ENCODE results near the gene MGAT5. TPM values are rescaled to one million over a fixed set of nuclear protein-coding genes. Genes with fewer than 3 reads are reported as not detected.

The MGAT5 gene
- polyA plus RNA-seq, 1 experiment, result 115 TPM

- ChIA-PET POLR2A (no interaction called here), CTCF (interaction anchor here (2.8 kb wide), 1 partner anchor 57 kb away, joined by 8 read pairs; no protein-coding TSS in a partner anchor)
- TF ChIP-seq, protein P1, sequence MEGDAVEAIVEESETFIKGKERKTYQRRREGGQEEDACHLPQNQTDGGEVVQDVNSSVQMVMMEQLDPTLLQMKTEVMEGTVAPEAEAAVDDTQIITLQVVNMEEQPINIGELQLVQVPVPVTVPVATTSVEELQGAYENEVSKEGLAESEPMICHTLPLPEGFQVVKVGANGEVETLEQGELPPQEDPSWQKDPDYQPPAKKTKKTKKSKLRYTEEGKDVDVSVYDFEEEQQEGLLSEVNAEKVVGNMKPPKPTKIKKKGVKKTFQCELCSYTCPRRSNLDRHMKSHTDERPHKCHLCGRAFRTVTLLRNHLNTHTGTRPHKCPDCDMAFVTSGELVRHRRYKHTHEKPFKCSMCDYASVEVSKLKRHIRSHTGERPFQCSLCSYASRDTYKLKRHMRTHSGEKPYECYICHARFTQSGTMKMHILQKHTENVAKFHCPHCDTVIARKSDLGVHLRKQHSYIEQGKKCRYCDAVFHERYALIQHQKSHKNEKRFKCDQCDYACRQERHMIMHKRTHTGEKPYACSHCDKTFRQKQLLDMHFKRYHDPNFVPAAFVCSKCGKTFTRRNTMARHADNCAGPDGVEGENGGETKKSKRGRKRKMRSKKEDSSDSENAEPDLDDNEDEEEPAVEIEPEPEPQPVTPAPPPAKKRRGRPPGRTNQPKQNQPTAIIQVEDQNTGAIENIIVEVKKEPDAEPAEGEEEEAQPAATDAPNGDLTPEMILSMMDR (IDR thresholded peaks at IDR 0.05; ENCODE audit: low read depth, low read length), result no peak
- H3K27me3 ChIP-seq (ENCODE audit: control insufficient read depth, insufficient read depth, low read length), result no peaks in the 10 kb centered on the region
- no peaks in the 10 kb centered on the region for H3K9me3 ChIP-seq (ENCODE audit: control insufficient read depth, insufficient read depth, low read length)
- H3K4me3 ChIP-seq (ENCODE audit: low read depth, low read length), result no peak overlapping the region
- H3K27ac ChIP-seq (ENCODE audit: low read depth, low read length), result no peak overlapping the region
- no peak for DNase-seq (ENCODE audit: low read depth, low spot score)
These were observed 48.0 kb downstream of the MGAT5 start for GRCh38 chr2:134301928-134302260.

DNA sequence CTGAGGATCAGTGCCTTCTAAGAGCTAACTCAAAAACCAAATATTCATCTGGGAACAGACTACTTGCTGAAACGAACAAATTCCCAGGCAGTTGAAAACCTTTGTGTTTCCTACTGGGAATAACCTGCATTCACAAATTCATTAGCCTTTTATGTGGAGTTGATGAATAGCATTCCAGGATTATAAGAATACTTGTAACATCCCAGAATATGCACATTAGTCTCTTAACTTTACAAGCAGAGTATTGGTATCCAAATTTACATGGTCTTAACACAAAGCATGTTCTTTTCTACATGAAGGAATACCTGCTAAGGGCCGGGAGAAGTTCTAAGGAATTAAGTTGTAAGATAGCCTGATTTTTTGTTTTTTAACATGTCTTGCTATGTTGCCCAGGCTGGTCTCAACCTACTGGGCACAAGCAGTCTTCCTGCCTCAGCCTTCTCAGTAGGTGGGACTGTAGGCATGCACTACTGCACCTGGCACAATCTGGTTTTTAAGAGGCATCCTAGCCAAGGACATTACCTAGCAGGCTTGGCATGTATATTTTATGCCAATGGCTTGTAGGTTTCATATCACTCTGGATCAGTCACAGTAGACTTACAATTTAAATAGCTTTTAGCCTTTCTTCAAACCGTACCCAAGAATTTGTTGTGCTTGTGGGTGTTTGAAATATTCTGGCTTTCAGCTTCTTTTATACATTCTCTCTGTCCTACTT lies 50.7 kb downstream of the MGAT5 start:
- no peak overlapping the region for H3K27ac ChIP-seq (ENCODE audit: low read depth, low read length)
- H3K4me3 ChIP-seq (ENCODE audit: low read depth, low read length), result no peak overlapping the region
- TF ChIP-seq, protein P1 (IDR thresholded peaks at IDR 0.05; ENCODE audit: low read depth, low read length), result no peak
- ChIA-PET CTCF (interaction anchor here (1.4 kb wide), 1 partner anchor 107 kb away, joined by 4 read pairs; no protein-coding TSS in a partner anchor), POLR2A (no interaction called here)
- no peaks in the 10 kb centered on the region for H3K9me3 ChIP-seq (ENCODE audit: control insufficient read depth, insufficient read depth, low read length)
- DNase-seq (ENCODE audit: low read depth, low spot score), result no peak
- H3K27me3 ChIP-seq (ENCODE audit: control insufficient read depth, insufficient read depth, low read length), result no peaks in the 10 kb centered on the region

GRCh38 chr2:134305109-134305491 lies 51.2 kb downstream of the MGAT5 start:
- POLR2A ChIA-PET, result no interaction called here
- CTCF ChIA-PET, result interaction anchor here (1.4 kb wide), 1 partner anchor 107 kb away, joined by 4 read pairs; no protein-coding TSS in a partner anchor
- Histone ChIP-seq H3K9me3 (ENCODE audit: control insufficient read depth, insufficient read depth, low read length) (no peaks in the 10 kb centered on the region), H3K27ac (ENCODE audit: low read depth, low read length) (no peak overlapping the region), H3K4me3 (ENCODE audit: low read depth, low read length) (no peak overlapping the region), H3K27me3 (ENCODE audit: control insufficient read depth, insufficient read depth, low read length) (no peaks in the 10 kb centered on the region)
- TF ChIP-seq, protein P1 (IDR thresholded peaks at IDR 0.05; ENCODE audit: low read depth, low read length), result no peak
- DNase-seq (ENCODE audit: low read depth, low spot score), result no peak

DNA sequence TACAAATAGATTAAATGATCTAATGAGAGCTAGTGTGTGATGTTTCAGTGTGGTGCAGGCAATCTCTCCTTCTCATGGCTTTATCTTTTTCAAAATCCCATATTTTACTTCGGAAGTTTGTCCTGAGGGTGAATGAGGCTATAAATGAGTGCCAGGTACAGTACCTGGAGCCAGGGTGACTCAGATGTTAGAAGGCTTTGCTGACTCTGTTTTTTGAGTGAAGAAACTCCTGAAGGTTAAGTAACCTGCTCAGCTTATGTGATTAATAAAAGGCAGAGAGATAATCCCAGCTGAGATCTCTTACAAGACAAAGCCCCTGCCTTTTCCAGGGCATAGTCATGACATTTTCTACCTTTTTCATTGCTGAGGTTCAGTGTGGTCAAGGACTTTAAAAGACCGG lies 52.6 kb downstream of the MGAT5 start:
- ChIA-PET CTCF (no interaction called here), POLR2A (no interaction called here)
- Histone ChIP-seq H3K27ac (ENCODE audit: low read depth, low read length) (no peak overlapping the region), H3K9me3 (ENCODE audit: control insufficient read depth, insufficient read depth, low read length) (no peaks in the 10 kb centered on the region), H3K27me3 (ENCODE audit: control insufficient read depth, insufficient read depth, low read length) (no peaks in the 10 kb centered on the region), H3K4me3 (ENCODE audit: low read depth, low read length) (no peak overlapping the region)
- TF ChIP-seq, protein P1 (IDR thresholded peaks at IDR 0.05; ENCODE audit: low read depth, low read length), result no peak
- DNase-seq (ENCODE audit: low read depth, low spot score), result no peak

DNA sequence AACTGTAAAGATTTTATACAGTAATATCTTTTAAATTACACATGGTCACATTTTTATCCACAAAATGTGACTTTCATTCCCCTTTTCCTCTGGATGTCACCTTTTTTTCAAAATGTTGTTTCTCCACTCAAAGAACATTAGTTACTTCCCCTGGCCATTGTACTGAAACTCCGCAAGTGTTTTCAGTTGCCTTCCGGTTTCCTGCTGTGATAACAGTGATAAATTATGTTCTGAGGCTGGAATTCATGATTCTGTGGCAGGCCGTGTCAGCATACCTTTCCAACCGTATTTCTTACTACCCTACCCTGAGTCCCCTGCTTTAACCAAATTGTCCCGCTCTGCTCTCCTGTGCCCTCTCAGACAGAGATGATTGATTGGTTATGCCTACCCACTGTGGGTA lies 53.5 kb downstream of the MGAT5 start:
- DNase-seq (ENCODE audit: low read depth, low spot score), result no peak
- Histone ChIP-seq H3K27ac (ENCODE audit: low read depth, low read length) (no peak overlapping the region), H3K9me3 (ENCODE audit: control insufficient read depth, insufficient read depth, low read length) (no peaks in the 10 kb centered on the region), H3K27me3 (ENCODE audit: control insufficient read depth, insufficient read depth, low read length) (no peaks in the 10 kb centered on the region), H3K4me3 (ENCODE audit: low read depth, low read length) (no peak overlapping the region)
- ChIA-PET CTCF (no interaction called here), POLR2A (no interaction called here)
- TF ChIP-seq, protein P1 (IDR thresholded peaks at IDR 0.05; ENCODE audit: low read depth, low read length), result no peak
